Loucy (cell line): ENCODE measurements around the gene DRGX.

ENCODE experiments used
- H2AFZ ChIP-seq: fragments of 200-600 bp; sonication (generic); 2 replicates; pipeline ENCODE4 v1.6.0; 2016; ENCODE audit warnings: antibody characterized with exemption, mild to moderate bottlenecking, low read length, moderate library complexity
- H3F3A ChIP-seq: fragments of 200-600 bp; 2 replicates; pipeline ENCODE4 v1.6.0; 2016; ENCODE audit warnings: antibody characterized with exemption, low read depth, mild to moderate bottlenecking
- H3K27me3 ChIP-seq: fragments of 200-600 bp; sonication (generic); 2 replicates; pipeline ENCODE4 v1.6.1; 2014; ENCODE audit warnings: low read length, mild to moderate bottlenecking; ENCODE audit not compliant: insufficient read depth, poor library complexity, severe bottlenecking
- H3K36me3 ChIP-seq: fragments of 200-600 bp; sonication (generic); 2 replicates; pipeline ENCODE4 v1.6.1; 2016; ENCODE audit warnings: low read length; ENCODE audit not compliant: insufficient read depth
- H3K4me1 ChIP-seq: fragments of 200-600 bp; sonication (generic); 2 replicates; pipeline ENCODE4 v1.5.1; 2014; ENCODE audit warnings: low read length, mild to moderate bottlenecking; ENCODE audit not compliant: insufficient read depth, poor library complexity, severe bottlenecking
- H3K4me2 ChIP-seq: fragments of 200-600 bp; sonication (generic); 2 replicates; pipeline ENCODE4 v1.6.0; 2014; ENCODE audit warnings: antibody characterized with exemption, low read length, low read depth, mild to moderate bottlenecking; ENCODE audit not compliant: poor library complexity, severe bottlenecking
- H3K4me3 ChIP-seq: fragments of 200-600 bp; sonication (generic); 2 replicates; pipeline ENCODE4 v1.5.1; 2014; ENCODE audit warnings: low read length, mild to moderate bottlenecking, mixed read lengths; ENCODE audit not compliant: poor library complexity, severe bottlenecking
- H3K79me2 ChIP-seq: fragments of 200-600 bp; sonication (generic); 2 replicates; pipeline ENCODE4 v1.6.1; 2014; ENCODE audit warnings: low read length; ENCODE audit not compliant: insufficient read depth
- H3K9ac ChIP-seq: fragments of 200-600 bp; sonication (generic); 2 replicates; pipeline ENCODE4 v1.6.0; 2014; ENCODE audit warnings: mild to moderate bottlenecking, low read depth, low read length, moderate library complexity; ENCODE audit not compliant: poor library complexity, severe bottlenecking
- H3K9me2 ChIP-seq: fragments of 200-600 bp; sonication (generic); replicated peaks from 2 replicates; pipeline ENCODE4 v1.6.1; 2016; ENCODE audit warnings: low read depth, low read length, mixed read lengths
- H3K9me3 ChIP-seq: fragments of 200-600 bp; sonication (generic); 2 replicates; pipeline ENCODE4 v1.6.1; 2014; ENCODE audit warnings: mild to moderate bottlenecking, antibody characterized with exemption, low read length, low read depth; ENCODE audit not compliant: insufficient read depth
- H4K20me1 ChIP-seq: fragments of 200-600 bp; sonication (generic); 2 replicates; pipeline ENCODE4 v1.6.0; 2014; ENCODE audit warnings: antibody characterized with exemption, low read length, mild to moderate bottlenecking; ENCODE audit not compliant: insufficient read depth, poor library complexity, severe bottlenecking
- EZH2phosphoT487 ChIP-seq: fragments of 200-600 bp; IDR thresholded peaks from 2 replicates; pipeline ENCODE4 v1.6.1; 2018; ENCODE audit warnings: antibody characterized with exemption, mild to moderate bottlenecking, moderate library complexity, borderline replicate concordance
- TF ChIP-seq, protein P1 (sequence below): fragments of 200-600 bp; sonication (generic); conservative IDR thresholded peaks from 2 replicates; pipeline ENCODE4 v1.5.1; 2014; ENCODE audit warnings: mild to moderate bottlenecking, antibody characterized with exemption, low read length

DRGX gene

GRCh38 chr10:49384268-49384953 lies 11.5 kb downstream of the DRGX start:
- no peaks in the 10 kb centered on the region for H3K9me3 ChIP-seq
- H3K9me2 ChIP-seq: no peaks in the 10 kb centered on the region
- peaks cover 6% of the 10 kb centered on the region for H3K27me3 ChIP-seq
- no peaks in the 10 kb centered on the region for H3K79me2 ChIP-seq
- H3K4me3 ChIP-seq: no peak overlapping the region
- no peaks in the 10 kb centered on the region for H4K20me1 ChIP-seq
- TF ChIP-seq EZH2phosphoT487: no peak
- TF ChIP-seq, protein P1, sequence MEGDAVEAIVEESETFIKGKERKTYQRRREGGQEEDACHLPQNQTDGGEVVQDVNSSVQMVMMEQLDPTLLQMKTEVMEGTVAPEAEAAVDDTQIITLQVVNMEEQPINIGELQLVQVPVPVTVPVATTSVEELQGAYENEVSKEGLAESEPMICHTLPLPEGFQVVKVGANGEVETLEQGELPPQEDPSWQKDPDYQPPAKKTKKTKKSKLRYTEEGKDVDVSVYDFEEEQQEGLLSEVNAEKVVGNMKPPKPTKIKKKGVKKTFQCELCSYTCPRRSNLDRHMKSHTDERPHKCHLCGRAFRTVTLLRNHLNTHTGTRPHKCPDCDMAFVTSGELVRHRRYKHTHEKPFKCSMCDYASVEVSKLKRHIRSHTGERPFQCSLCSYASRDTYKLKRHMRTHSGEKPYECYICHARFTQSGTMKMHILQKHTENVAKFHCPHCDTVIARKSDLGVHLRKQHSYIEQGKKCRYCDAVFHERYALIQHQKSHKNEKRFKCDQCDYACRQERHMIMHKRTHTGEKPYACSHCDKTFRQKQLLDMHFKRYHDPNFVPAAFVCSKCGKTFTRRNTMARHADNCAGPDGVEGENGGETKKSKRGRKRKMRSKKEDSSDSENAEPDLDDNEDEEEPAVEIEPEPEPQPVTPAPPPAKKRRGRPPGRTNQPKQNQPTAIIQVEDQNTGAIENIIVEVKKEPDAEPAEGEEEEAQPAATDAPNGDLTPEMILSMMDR: no peak
- no peaks in the 10 kb centered on the region for H3F3A ChIP-seq
- no peaks in the 10 kb centered on the region for H3K4me1 ChIP-seq
- H3K9ac ChIP-seq: no peak overlapping the region
- H3K4me2 ChIP-seq: no peak overlapping the region
- no peaks in the 10 kb centered on the region for H3K36me3 ChIP-seq
- H2AFZ ChIP-seq: no peak overlapping the region

- Histone ChIP-seq H3K4me3 (no peak overlapping the region), H3K4me2 (no peak overlapping the region), H3K9me2 (no peaks in the 10 kb centered on the region), H4K20me1 (no peaks in the 10 kb centered on the region), H3K9me3 (no peaks in the 10 kb centered on the region), H3K9ac (no peak overlapping the region), H3K4me1 (no peaks in the 10 kb centered on the region), H3K27me3 (peaks cover under 1% of the 10 kb centered on the region), H3K79me2 (no peaks in the 10 kb centered on the region), H3K36me3 (no peaks in the 10 kb centered on the region), H2AFZ (no peak overlapping the region), H3F3A (no peaks in the 10 kb centered on the region)
- TF ChIP-seq, protein P1: no peak
- TF ChIP-seq EZH2phosphoT487: no peak
These were observed 12.0 kb downstream of the DRGX start for GRCh38 chr10:49383853-49384252.

- H4K20me1 ChIP-seq: no peaks in the 10 kb centered on the region
- TF ChIP-seq, protein P1: no peak
- no peak for TF ChIP-seq EZH2phosphoT487
- no peaks in the 10 kb centered on the region for H3K36me3 ChIP-seq
- H3K9me2 ChIP-seq: no peaks in the 10 kb centered on the region
- H2AFZ ChIP-seq: no peak overlapping the region
- H3K27me3 ChIP-seq: no peaks in the 10 kb centered on the region
- no peaks in the 10 kb centered on the region for H3K9me3 ChIP-seq
- H3K9ac ChIP-seq: no peak overlapping the region
- H3K79me2 ChIP-seq: no peaks in the 10 kb centered on the region
- H3F3A ChIP-seq: no peaks in the 10 kb centered on the region
- H3K4me1 ChIP-seq: no peaks in the 10 kb centered on the region
- no peak overlapping the region for H3K4me2 ChIP-seq
- no peak overlapping the region for H3K4me3 ChIP-seq
These were observed 13.1 kb downstream of the DRGX start for GRCh38 chr10:49382826-49383225.
